OCI-LY1 (cell line): ENCODE data around the gene CFC1.
"Not testable (repeated sequence)": the region's sequence is repeated elsewhere in the genome, so short reads cannot be mapped to it uniquely, and the experiment has no call there.

ENCODE experiments used
- CTCF ChIP-seq: fragments of 200-600 bp; sonication (generic), shearing (Covaris generic); IDR thresholded peaks from 2 replicates; pipeline ENCODE4 v1.5.1; 2017; ENCODE audit warnings: mild to moderate bottlenecking, antibody characterized with exemption, low read length, moderate library complexity, mixed read lengths
- EZH2 ChIP-seq: fragments of 200-600 bp; sonication (generic), shearing (Covaris generic); IDR thresholded peaks from 2 replicates; pipeline ENCODE4 v1.8.0; 2017; ENCODE audit warnings: borderline replicate concordance, mixed run types, mild to moderate bottlenecking, antibody characterized with exemption, low read length, moderate library complexity, mixed read lengths

DNA sequence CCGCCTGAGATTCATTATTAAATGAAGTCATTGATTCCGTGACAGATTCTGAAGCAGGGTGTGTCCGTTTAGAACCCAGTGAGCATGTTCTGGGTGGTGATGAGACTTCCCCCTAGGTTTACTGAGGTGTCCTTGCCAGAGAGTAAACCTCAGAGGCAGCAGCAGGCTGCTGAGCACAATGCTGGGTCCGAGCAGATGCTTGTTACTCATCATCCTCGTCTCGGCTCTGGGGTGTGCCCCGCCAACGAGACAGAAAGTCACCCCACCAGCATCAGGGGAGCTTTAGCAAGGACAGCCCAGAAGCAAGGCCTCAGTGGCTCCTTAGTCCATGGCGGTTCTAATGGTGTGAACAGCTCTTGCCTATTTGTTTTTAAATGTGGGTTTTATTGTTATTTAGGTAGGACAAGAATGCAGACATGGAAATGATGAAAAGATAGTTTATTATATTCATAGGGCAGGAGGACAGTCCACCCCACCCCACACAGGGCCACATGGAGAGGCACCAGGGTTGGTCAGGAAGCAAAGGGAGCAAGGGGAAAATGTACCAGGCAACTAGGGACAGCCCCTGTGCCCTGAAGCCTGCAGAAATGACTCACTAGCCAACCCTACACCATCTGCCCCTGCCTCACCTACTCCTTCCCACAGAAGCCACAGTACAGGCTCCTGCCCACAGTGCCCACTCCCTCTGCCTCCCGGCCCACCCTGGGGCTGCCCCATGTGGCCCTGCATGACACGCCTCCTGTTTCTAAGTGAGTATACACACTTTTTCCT, 10.5 kb downstream of the CFC1 start:
- TF ChIP-seq EZH2, CTCF: not testable (repeated sequence)
